ENCODE measurements around the gene NBAS. TPM values are rescaled to one million over a fixed set of nuclear protein-coding genes. Genes with fewer than 3 reads are reported as not detected.

Gene NBAS
- polyA plus RNA-seq, 1 donor (not counting 4 experiments of a cell fraction or from before 2014, with no cell fraction given), result 27.9 TPM

- peaks cover 3% of the 10 kb centered on the region for H3K4me1 ChIP-seq (ENCODE audit: control insufficient read depth, extremely low read depth, insufficient read depth, low read length)
- H4K20me1 ChIP-seq (ENCODE audit: control insufficient read depth, extremely low read depth, insufficient read depth, low read length), result no peaks in the 10 kb centered on the region
- no peak overlapping the region for H3K4me3 ChIP-seq (ENCODE audit: control insufficient read depth in 2 of 3, extremely low read depth in 1 of 3, insufficient read depth in 2 of 3, low read depth in 1 of 3, low read length in 3 of 3)
- TF ChIP-seq, protein P1, sequence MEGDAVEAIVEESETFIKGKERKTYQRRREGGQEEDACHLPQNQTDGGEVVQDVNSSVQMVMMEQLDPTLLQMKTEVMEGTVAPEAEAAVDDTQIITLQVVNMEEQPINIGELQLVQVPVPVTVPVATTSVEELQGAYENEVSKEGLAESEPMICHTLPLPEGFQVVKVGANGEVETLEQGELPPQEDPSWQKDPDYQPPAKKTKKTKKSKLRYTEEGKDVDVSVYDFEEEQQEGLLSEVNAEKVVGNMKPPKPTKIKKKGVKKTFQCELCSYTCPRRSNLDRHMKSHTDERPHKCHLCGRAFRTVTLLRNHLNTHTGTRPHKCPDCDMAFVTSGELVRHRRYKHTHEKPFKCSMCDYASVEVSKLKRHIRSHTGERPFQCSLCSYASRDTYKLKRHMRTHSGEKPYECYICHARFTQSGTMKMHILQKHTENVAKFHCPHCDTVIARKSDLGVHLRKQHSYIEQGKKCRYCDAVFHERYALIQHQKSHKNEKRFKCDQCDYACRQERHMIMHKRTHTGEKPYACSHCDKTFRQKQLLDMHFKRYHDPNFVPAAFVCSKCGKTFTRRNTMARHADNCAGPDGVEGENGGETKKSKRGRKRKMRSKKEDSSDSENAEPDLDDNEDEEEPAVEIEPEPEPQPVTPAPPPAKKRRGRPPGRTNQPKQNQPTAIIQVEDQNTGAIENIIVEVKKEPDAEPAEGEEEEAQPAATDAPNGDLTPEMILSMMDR (optimal IDR thresholded peaks at IDR 0.05 in 1 of 3, IDR thresholded peaks at IDR 0.05 in 1 of 3, conservative IDR thresholded peaks at IDR 0.05 in 1 of 3; ENCODE audit: extremely low read depth in 1 of 3, insufficient read depth in 2 of 3, low read length in 3 of 3), result no peak
- TF ChIP-seq EZH2 (IDR thresholded peaks at IDR 0.05; ENCODE audit: low read length), result no peak
- no peaks in the 10 kb centered on the region for H3K79me2 ChIP-seq (ENCODE audit: control insufficient read depth, insufficient read depth, low read length)
- H3K9ac ChIP-seq (ENCODE audit: control insufficient read depth, extremely low read depth, insufficient read depth, low read length), result no peak overlapping the region
- H3K9me1 ChIP-seq (ENCODE audit: control insufficient read depth, extremely low read depth, insufficient read depth, low read length), result no peaks in the 10 kb centered on the region
- H3K4me2 ChIP-seq (ENCODE audit: control insufficient read depth, extremely low read depth, insufficient read depth, low read depth, low read length), result no peak overlapping the region
- H3K36me3 ChIP-seq (ENCODE audit: control insufficient read depth in 2 of 2, extremely low read depth in 1 of 2, insufficient read depth in 2 of 2, low read length in 2 of 2), result no peaks in the 10 kb centered on the region
- H3K27me3 ChIP-seq (ENCODE audit: control insufficient read depth, extremely low read depth, insufficient read depth, low read length), result no peaks in the 10 kb centered on the region
- dilution Hi-C loops (cut with MboI; ENCODE audit: extremely low pct_ligation_motif_present, low sequenced_read_pairs), result no loop called here
- H2AFZ ChIP-seq (ENCODE audit: control insufficient read depth, low read length), result no peak overlapping the region
- FAIRE-seq, result no peak
- DNase-seq (ENCODE audit: low read depth, low spot score), result no peak
- H3K9me3 ChIP-seq (ENCODE audit: control insufficient read depth, low read depth, low read length), result no peaks in the 10 kb centered on the region
- H3K27ac ChIP-seq (ENCODE audit: control insufficient read depth, insufficient read depth, low read length), result no peak overlapping the region
Observed at GRCh38 chr2:15147591-15147990, 413.5 kb downstream of the NBAS start.

- H3K9ac ChIP-seq (ENCODE audit: control insufficient read depth, extremely low read depth, insufficient read depth, low read length), result no peak overlapping the region
- FAIRE-seq, result no peak
- peaks cover 9% of the 10 kb centered on the region for H3K4me1 ChIP-seq (ENCODE audit: control insufficient read depth, extremely low read depth, insufficient read depth, low read length)
- no peaks in the 10 kb centered on the region for H3K9me3 ChIP-seq (ENCODE audit: control insufficient read depth, low read depth, low read length)
- H2AFZ ChIP-seq (ENCODE audit: control insufficient read depth, low read length), result no peak overlapping the region
- no peaks in the 10 kb centered on the region for H3K9me1 ChIP-seq (ENCODE audit: control insufficient read depth, extremely low read depth, insufficient read depth, low read length)
- no peak overlapping the region for H3K4me3 ChIP-seq (ENCODE audit: control insufficient read depth in 2 of 3, extremely low read depth in 1 of 3, insufficient read depth in 2 of 3, low read depth in 1 of 3, low read length in 3 of 3)
- H3K79me2 ChIP-seq (ENCODE audit: control insufficient read depth, insufficient read depth, low read length), result no peaks in the 10 kb centered on the region
- no peaks in the 10 kb centered on the region for H3K36me3 ChIP-seq (ENCODE audit: control insufficient read depth in 2 of 2, extremely low read depth in 1 of 2, insufficient read depth in 2 of 2, low read length in 2 of 2)
- H3K4me2 ChIP-seq (ENCODE audit: control insufficient read depth, extremely low read depth, insufficient read depth, low read depth, low read length), result no peak overlapping the region
- dilution Hi-C loops (cut with MboI; ENCODE audit: extremely low pct_ligation_motif_present, low sequenced_read_pairs), result no loop called here
- DNase-seq (ENCODE audit: low read depth, low spot score), result no peak
- no peaks in the 10 kb centered on the region for H3K27me3 ChIP-seq (ENCODE audit: control insufficient read depth, extremely low read depth, insufficient read depth, low read length)
- no peaks in the 10 kb centered on the region for H4K20me1 ChIP-seq (ENCODE audit: control insufficient read depth, extremely low read depth, insufficient read depth, low read length)
- H3K27ac ChIP-seq (ENCODE audit: control insufficient read depth, insufficient read depth, low read length), result no peak overlapping the region
- no peak for TF ChIP-seq EZH2 (IDR thresholded peaks at IDR 0.05; ENCODE audit: low read length)
- TF ChIP-seq, protein P1 (optimal IDR thresholded peaks at IDR 0.05 in 1 of 3, IDR thresholded peaks at IDR 0.05 in 1 of 3, conservative IDR thresholded peaks at IDR 0.05 in 1 of 3; ENCODE audit: extremely low read depth in 1 of 3, insufficient read depth in 2 of 3, low read length in 3 of 3), result no peak
Observed at GRCh38 chr2:15146960-15147359, 414.2 kb downstream of the NBAS start.

All from keratinocyte (primary cell).